Stimulated activated CD8-positive, alpha-beta memory T cell treated with anti-CD3 and anti-CD28 coated beads, Interleukin-12 subunit alpha, Interleukin-12 subunit beta, amount 100 ng/mL, for 24 hours (primary cell): ENCODE measurements around the gene KIF21A.

Experiments
- DNase-seq: peaks from one replicate; pipeline ENCODE4 v3.0.0-alpha.2; 2020; ENCODE audit errors: extremely low read depth

The KIF21A gene

DNA sequence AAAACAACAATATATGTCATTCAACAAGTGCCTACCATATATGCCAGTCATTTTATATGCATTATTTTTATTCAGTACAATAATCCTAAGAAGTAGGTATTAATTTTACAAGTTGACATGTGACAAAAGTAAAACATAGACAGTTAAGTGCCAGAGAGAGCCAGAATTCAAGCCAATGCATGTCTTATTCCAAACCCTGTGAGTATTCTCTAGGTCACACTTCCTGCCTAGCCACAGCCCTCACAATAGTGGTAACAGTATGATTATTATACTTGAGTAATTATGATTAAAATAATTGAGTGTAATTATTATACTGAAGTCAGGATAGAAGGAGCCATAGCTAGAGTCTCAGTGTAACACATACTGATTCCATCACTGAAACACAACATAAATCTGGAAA is 52.2 kb downstream of the KIF21A start:
- no peak for DNase-seq

DNA sequence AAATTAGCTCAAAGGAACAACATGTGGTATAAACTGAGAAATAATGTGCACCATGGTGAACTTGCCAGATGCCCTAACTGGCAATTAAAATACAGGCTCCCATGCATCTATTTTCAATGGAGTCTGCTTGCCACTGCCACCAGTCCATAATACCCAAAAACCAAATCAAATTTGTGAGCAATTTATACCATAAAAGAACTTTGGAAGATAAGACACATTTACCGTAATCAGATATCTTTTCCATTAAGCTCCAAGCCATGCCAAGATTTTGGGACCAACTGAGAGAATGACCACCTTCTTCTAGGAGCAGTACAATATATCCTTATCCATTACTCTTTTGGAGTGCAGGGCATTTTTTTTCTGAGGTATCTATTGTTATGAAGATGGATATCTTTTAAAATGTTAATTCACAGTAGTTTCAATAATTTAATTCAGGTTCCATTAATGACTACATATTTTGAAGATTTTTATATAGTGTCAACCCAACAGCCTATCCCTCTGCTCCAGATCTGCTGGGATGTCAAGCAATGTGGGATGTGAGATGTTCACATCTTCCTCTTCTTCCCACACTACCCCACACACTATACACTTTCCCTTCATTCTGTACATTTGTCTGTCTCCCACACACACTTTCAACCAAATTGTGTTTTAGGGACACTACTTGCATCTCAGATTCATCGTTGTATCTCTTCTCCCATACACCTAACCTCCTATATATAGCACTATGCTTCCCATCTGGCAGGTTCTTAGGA is 53.3 kb downstream of the KIF21A start:
- DNase-seq: no peak

DNA sequence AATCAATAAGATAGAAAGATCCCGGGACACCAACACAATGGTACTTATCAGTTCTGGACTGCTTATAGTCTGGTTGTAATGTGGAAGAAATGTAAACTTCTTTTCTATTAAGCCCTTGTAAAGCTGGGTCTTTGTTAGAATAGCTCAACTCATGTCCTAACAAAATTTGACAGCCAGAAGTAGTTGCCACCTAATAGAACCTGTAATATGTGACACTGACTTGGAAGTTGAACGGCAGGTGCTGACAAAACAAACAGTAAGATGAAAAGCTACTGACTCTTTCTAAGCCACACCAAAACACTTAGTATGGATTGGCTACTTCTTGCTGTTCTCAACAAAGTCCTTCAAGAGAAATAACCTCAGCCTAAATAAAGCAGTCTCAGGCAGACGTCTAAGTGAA is 56.6 kb downstream of the KIF21A start:
- no peak for DNase-seq

DNA sequence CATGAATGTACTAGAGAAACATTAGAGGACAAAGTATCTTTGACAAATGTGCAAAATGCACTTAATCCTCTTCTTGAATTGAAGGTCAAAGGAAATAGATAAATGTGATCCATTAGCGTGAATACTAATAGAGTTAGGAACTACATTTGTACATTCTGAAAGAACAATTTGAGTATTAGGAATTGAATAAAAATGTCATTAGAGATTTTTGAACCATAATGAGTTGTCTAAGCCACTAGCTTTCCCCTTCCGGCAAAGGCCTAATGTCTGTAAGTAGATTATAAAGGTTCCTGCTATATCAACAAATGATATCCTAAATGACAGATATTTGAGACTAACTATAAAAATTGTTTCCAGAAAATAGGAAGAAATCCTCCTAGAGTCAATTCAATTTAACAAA is 59.8 kb downstream of the KIF21A start:
- DNase-seq: no peak

DNA sequence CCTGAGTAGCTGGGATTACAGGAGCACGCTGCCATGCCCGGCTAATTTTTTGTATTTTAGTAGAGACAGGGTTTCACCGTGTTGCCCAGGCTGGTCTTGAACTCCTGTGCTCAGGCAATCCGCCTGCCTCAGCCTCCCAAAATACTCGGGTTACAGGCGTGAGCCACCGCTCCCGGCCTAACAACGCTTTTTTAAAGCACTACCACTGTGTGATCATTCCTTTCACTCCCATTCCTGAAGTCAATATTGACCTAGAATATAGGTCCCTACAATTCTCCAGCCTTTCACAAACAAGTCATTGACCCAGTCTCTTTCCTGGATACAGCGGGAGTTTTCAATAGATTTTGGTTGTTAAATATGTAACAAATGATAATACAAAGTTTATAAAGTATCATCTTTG is 62.8 kb downstream of the KIF21A start:
- DNase-seq: no peak

DNA sequence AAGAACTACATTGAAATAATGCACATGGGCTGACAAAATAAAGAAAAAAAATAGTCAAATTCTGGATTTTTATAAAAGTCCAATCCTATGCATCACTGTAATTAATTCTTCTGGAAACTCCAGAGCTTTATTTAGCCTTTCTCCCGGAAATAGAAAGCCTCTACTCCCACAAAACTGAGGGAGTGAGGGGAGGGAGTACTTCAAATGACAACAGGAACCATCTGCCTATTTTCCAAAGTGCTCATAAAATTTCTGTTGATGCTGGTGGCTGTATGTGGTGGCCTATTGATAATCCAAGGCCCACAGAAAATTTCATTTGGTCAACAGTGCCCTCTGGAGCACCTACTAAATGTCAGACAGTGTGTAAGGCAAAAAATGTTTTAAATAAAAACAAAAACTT is 64.6 kb downstream of the KIF21A start:
- DNase-seq: no peak

DNA sequence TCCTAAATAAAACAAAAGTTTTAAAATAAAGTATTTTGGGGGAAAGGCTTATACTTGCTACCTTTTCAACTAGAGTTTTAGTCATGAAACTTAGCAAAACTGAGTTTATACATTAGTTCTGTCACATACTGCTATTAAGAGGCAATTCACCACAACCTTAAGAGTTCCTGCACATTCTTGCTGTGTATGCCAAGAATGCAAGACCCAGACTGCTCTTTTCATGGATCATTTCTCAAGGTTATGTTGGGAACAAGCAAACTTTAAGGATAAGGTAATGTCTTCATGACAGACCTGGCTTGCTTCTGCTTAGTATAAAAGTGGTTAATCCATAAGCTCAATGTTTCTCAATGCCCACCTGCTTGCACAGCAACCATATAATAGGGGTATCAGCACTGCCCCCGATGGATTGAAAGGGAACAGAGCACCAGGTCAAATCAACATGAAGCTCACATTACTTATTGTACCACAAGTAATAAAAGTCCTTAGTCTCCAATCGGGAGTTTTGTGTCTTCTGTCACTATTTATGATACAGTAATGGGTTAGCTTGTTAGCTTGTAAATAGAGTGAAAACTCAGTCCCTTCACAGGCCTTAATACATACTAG is 67.6 kb downstream of the KIF21A start:
- no peak for DNase-seq

DNA sequence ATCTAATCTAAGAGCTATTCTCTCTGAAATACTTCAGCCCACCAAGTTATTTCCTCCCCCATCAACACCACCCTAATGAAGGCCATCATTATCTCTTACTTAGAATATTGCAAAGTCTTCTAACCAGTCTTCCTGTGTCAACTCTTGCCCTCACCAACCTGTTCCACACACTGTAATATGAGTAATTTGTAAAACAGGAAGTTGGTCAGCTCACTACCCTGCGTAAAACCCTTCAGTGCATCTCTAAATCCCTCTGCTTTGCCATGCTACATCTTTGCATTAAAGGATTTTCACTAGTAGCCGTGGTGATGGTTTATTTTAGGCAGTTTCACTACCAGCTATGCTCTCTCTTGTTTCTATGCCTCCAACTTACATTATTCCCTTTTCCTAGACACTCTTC is 70.0 kb downstream of the KIF21A start:
- DNase-seq: no peak

DNA sequence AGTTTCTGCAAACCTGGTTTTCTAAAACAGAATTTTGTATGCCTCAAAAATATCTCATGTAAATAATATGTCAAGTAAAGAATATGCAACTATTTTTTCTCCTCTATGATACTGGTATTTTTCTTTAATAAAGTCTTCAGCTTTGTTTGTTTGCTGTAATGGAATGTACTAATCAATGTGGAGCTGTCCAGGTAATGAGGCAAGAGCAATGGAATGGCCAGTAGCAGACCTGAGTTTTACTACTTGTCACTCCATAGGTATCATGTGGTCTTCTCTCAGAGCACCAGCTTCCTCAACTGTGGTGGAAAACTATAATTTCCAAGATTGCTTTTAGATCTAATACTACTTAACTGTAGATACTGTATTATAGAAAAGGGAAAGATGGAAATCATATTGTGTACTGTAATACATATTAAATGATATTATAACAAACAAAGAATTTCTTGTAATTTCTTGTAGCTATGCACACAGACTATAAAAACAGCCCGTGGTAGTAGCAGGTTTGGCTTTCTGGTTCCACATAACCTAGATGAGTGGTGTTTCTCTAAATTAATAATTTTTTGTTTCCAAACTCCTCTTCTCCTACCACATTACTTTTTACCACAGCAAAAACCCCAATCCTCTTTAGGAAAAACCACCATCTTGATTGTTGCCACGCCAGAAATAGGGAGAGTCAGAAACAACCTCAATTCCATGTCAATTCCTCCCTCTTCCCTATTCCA is 70.6 kb downstream of the KIF21A start:
- DNase-seq: no peak

DNA sequence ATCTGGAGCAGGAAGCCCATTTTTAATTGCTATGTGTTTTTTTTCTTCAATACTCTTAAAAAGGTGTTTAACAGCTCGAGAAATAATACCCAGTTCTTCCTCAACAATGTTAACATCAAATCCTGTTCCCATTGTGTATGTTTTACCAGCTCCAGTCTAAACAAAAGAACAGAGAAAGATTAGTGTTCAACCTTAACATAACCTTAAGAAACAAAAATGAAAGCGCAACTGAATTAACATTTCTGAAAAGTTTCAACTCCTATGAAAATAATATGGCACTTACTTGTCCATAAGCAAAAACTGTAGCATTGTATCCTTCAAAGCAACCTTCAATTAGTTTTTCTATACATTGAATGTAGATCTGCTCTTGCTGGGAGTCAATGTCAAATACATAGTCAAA is 73.2 kb downstream of the KIF21A start:
- no peak for DNase-seq

DNA sequence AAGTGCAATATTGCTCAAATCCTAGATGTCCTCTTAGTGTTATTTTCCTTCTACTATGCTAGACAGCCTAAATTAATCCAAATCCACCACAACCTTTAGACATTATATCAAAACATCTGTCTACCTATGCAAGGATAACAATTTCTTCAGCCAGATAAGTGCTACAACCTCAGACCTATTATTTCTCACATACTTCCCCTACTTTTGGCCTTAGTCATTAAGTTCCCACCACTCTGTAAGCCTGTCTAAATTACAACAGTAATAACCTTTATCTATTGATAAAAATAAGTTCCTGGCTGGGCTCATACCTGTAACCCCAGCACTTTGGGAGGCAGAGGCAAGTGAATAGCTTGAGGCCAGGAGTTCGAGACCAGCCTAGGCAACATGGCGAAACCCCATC is 74.0 kb downstream of the KIF21A start:
- no peak for DNase-seq

DNA sequence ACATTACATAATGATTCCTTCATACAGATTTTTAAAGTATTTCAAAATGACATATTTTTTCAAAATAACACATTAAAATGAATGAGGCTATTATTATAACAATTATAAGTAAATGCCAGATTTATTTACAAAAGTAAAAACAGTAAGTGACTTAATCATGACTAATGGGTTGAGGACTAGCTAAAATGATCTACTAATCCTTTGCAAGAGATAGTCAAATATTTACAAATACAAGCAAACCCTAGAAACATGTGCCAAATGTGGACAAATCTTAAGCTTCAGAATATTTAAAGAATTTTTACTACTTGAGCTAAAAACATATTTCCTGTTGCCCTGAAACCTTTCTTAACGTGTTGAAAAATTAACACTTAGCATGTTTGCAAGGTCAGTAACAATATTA is 74.8 kb downstream of the KIF21A start:
- no peak for DNase-seq

DNA sequence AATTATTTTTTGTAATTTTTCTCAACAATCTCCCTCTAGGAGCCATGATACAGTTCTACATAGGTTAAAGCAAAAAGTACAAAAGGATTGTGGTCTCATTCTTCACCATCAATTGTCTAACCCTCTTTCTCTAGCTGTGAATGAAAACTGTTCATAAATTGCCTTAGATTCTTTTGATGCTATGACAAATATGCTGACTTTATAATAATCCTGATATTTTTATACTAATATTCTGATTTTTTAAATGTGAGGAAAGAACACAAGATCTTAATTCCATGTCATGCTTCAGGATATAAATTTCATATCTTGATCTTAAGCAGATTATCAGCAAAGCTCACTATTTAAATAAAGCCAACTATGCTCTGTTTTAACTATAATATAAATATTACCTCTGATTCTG is 75.4 kb downstream of the KIF21A start:
- DNase-seq: no peak

DNA sequence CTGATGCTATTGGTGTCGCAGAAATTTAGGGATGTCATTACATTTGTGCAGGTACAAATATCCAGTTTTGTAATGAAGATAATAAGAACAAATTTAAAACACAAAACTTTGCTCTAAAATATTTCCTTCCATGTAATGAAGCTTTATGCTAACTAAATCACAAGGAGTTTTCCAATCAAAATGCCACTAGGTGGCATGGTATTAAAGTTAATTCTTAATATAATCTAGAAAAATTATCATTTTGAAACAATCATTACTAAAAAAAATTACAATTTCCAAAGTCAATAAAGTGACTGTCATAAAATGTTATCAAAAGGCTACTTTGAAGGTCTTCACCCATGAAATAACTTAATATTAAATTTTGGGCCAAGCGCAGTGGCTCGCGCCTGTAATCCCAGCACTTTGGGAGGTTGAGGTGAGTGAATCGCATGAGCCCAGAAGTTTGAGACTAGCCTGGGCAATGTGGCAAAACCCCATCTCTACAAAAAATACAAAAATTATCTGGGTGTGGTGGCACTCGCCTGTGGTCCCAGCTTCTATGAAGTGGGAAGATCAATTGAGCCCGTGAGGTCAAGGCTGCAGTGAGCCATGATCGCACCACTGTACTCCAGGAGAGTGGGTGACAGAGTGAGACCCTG is 77.4 kb downstream of the KIF21A start:
- no peak for DNase-seq

DNA sequence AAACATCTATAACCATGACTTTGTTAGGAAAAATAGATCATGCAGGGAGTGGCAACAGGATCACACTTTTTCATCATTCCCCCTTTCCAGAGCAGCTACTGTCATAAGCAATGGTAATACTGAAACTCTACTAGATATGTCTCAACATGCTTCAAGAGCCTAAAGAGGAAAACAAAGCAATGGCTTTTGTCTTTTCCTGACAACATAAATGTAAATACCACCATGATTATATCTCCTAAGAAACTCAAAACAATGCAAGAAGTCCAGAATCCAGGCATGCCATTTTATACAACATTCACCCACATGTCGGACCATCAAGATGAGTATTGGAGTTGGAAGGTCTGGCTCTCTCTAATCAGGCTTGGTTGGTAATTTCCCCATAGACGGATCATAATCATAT is 78.7 kb downstream of the KIF21A start:
- no peak for DNase-seq

DNA sequence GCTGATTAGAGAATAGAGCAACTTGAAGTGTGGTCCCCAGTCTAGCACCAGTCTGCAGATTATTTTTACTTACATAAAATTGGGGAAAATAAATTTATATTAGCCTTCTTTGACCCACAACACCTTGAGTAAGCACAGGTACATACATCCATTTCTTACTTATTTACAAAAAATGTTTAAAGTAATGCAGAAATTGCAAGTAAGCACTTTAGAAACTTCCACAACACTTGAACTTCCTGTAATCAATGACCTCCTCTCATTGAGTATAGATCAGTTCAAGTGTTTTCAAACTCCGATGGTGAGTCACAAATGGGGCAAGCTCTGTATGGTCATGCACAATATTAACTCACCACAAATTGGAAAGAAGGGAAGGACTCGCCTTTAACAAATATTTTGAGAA is 83.3 kb downstream of the KIF21A start:
- no peak for DNase-seq

DNA sequence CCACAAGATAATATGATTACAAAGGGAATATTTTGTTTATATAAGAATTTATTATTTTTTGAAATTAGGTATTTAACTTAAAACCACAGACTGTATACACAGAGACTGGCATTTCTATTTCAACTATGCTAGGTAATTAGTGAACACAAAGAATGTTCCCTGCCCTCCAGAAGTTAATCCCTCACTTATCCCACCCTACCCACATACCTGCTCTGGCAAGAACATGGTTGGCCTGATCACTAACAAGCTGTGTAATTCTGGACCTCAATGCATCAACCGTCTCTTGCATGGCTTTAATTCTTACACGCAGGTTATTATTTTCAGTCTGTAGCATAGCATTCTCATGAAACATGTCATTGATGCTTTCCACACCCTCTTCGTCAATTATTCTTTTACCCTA is 85.9 kb downstream of the KIF21A start:
- DNase-seq: no peak

DNA sequence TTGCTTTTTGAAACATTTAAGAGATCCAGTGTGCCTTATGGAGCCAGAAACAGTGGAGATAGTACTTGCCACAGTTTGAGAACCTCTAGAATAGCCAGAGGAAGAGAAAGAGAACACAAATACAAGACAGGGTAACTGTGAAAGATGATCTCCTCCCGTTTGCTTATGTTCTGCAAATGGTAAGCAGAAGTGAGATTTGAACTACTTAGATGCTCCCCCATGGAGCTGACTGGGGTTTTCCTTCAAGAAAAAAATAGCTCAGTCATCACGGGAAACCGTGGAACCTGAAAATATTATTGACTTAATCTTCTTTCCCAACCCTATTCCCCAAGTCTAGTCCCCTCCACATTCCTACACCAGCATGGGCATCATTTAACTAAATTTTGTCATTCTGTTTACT is 87.1 kb downstream of the KIF21A start:
- no peak for DNase-seq

DNA sequence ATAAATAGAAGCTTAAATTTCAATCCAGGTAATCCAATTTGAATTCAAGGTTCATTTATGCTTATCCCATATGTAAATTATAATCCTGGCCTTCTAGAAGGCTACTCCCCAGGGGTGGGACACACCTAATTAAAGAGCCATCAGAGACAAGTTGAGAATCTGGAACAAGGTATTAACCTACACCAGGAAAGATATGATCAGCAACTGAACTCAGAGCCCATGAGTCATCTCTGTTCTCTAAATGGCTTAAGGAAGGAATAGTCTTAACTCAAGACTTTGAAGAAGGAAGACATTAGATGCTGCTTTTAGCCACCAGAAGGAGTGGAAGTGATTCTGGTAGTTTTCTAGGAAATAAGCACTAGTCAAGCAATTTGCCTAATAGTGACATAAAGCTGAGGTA is 88.0 kb downstream of the KIF21A start:
- no peak for DNase-seq

DNA sequence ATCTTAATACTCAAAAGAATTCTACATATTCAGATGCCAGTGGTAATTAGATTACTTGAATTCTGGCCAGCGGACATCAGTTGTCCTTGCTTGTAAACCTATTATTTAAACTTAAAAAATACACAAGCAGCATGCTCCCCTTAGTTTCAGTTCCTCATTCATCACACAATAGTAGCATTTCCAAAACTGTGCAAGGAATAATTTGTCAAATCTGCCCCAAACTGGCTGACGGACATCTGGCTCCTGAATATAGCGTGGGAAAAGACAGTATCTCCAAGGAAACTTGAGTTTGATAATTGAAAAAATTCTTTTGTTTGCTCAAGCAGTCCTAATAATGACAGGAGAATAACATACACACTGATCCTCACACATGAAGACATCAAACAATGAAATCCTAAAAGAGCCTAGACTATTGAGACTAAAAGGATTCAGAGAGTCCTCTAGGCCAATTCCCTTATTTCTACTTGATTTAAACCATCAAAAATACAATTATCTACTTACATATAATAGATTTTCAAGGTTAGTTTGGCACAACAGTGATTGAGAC is 90.4 kb downstream of the KIF21A start:
- DNase-seq: no peak

DNA sequence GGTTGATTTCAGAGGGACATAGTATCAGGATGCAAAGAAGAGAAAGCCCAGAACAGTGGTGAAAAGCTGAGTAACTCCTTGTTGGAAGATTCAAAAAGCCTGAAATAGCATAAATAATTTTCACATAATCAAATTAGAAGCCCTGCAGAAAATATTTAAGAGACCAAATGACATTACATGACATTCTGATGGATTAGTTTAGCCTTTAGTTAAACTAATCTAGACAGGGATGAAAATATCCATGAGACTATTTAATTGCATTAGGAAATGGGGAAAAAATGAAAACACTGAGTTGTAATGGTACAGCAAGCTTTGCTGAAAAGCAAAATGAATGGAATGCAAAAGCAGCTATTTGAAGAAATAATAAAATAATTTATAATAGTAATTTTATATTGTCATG is 91.8 kb downstream of the KIF21A start:
- no peak for DNase-seq

DNA sequence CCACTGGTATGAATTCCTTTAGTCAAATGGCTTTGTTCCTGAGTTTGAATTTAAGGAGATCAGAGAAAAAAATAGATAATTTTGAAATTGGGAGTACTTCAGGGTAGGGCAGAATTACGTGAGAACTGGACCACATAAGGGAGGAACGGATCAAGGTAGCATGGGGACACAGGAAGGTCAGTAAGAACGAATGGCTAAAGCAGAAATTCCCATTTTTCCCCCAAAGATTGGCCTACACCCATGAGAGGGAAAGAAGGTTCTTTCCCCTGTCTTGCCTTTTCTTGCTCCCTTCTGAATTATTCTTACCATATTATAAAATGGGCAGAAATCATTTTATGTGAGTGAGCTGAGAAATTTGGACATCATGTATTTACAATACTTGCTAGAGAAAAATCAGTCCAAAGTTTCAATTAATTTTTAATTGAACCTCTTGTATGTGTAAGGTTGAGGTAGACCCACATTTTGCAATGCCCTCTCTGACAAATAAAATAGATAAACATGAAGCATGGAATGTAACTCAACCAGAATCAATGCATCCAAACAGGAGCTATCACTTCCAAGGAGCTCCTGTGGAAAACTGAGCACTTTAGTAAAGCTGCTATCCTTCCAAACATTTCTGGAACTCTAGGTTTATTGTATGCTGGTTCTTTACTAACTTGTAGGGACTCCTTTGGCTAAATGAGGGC is 93.8 kb downstream of the KIF21A start:
- no peak for DNase-seq
